CD4-positive, alpha-beta memory T cell (primary cell): Measurements from ENCODE around the gene UHRF1. TPM values are rescaled to one million over a fixed set of nuclear protein-coding genes. Genes with fewer than 3 reads are reported as not detected.
A peak's percentile ranks its signal among the peaks of the same experiment; 100 is the strongest.

ENCODE experiments used
- CTCF ChIA-PET: fragments of 350-600 bp; sonication (Branson Sonifier 250); formaldehyde crosslinking; loops from one replicate; lab custom pipeline; 2021; ENCODE audit warnings: inconsistent platforms; ENCODE audit not compliant: partially characterized antibody; lab: Charles Lee
- POLR2A ChIA-PET: fragments of 350-600 bp; sonication (Branson Sonifier 250); formaldehyde crosslinking; loops from one replicate; lab custom pipeline; 2021; ENCODE audit not compliant: partially characterized antibody; lab: Charles Lee
- DNase-seq, 5 donors: peaks; one replicate each; pipeline versions ENCODE4 v3.0.0 to v3.0.0-alpha.2; 2020 to 2022; ENCODE audit warnings: mixed read lengths in 1 of 5
- H3K27ac ChIP-seq: one replicate; pipeline ENCODE4 v1.7.0; 2013; ENCODE audit warnings: low read depth, low read length
- H3K27me3 ChIP-seq: 2 replicates; pipeline ENCODE4 v1.7.0; 2013; ENCODE audit warnings: mild to moderate bottlenecking, low read length, moderate library complexity; ENCODE audit not compliant: insufficient read depth
- H3K36me3 ChIP-seq: 2 replicates; pipeline ENCODE4 v1.7.0; 2013; ENCODE audit warnings: mild to moderate bottlenecking, low read length, moderate library complexity; ENCODE audit not compliant: insufficient read depth
- H3K4me1 ChIP-seq: 2 replicates; pipeline ENCODE4 v1.7.0; 2013; ENCODE audit warnings: mild to moderate bottlenecking, low read length, moderate library complexity; ENCODE audit not compliant: insufficient read depth
- H3K4me3 ChIP-seq, 2 donors: one replicate each; pipeline ENCODE4 v1.7.0; 2013; ENCODE audit warnings: low read length in 2 of 2, mild to moderate bottlenecking in 1 of 2
- H3K9me3 ChIP-seq, 2 donors: one replicate each; pipeline ENCODE4 v1.7.0; 2013; ENCODE audit warnings: low read length in 2 of 2, control low read depth in 1 of 2; ENCODE audit not compliant: control insufficient read depth in 1 of 2
- H3K27ac Mint-ChIP-seq, 7 donors: one replicate each; pipeline ENCODE4 v1.8.0; 2020 to 2021; ENCODE audit warnings: mixed read lengths in 7 of 7, mild to moderate bottlenecking in 6 of 7, inconsistent platforms in 3 of 7, moderate library complexity in 3 of 7
- H3K27me3 Mint-ChIP-seq, 2 donors: one replicate each; pipeline ENCODE4 v1.8.0; 2020 to 2021; ENCODE audit warnings: mixed read lengths in 2 of 2
- H3K36me3 Mint-ChIP-seq, 2 donors: one replicate each; pipeline ENCODE4 v1.8.0; 2020 to 2021; ENCODE audit warnings: mixed read lengths in 2 of 2, inconsistent platforms in 1 of 2, mild to moderate bottlenecking in 1 of 2
- H3K4me1 Mint-ChIP-seq, 4 donors: one replicate each; pipeline ENCODE4 v1.8.0; 2020 to 2021; ENCODE audit warnings: mixed read lengths in 4 of 4, mild to moderate bottlenecking in 1 of 4
- H3K4me3 Mint-ChIP-seq, 8 donors: one replicate each; pipeline ENCODE4 v1.8.0; 2020 to 2021; ENCODE audit warnings: mixed read lengths in 8 of 8, mild to moderate bottlenecking in 7 of 8, moderate library complexity in 6 of 8, inconsistent platforms in 3 of 8
- H3K9me3 Mint-ChIP-seq, 8 donors: one replicate each; pipeline ENCODE4 v1.8.0; 2020 to 2021; ENCODE audit warnings: mixed read lengths in 8 of 8, mild to moderate bottlenecking in 5 of 8, inconsistent platforms in 3 of 8, moderate library complexity in 1 of 8
- intact Hi-C: fragments of 100-400 bp; cut with micrococcal nuclease; formaldehyde crosslinking; loops from one replicate; pipeline ENCODE4 v1.15.1; 2023
- polyA plus RNA-seq, 2 donors: library from polyadenylated mRNA; unstranded; fragments of 300-500 nt; fragmentation: Illumina TruSeq; gene quantifications; one replicate each; pipeline ENCODE4 v1.2.3, GENCODE V29; 2021
- total RNA-seq, 2 experiments: library from RNA; stranded (reverse); gene quantifications; one replicate each; pipeline ENCODE4 v1.2.3, GENCODE V29; 2021

The UHRF1 gene
- total and polyA plus RNA-seq, 4 experiments from 2014 or later: 0.11 to 0.22 (median 0.15) TPM; not detected in 1

GRCh38 chr19:4914736-4915501 is 5.6 kb downstream of the UHRF1 start:
- Mint-ChIP-seq H3K9me3 (no peaks in the 10 kb centered on the region), H3K27me3 (no peaks in the 10 kb centered on the region), H3K36me3 (peaks cover 0 to 5% of the 10 kb centered on the region in 2 donors), H3K4me3 (peak overlapping the region; percentile 94 to 100 (median 100)), H3K4me1 (peaks cover 32 to 69% (median 49%) of the 10 kb centered on the region in 4 donors), H3K27ac (peak overlapping the region; percentile 98 to 100 (median 99))
- Histone ChIP-seq H3K27ac (peak overlapping the region; percentile 62), H3K4me3 (peak overlapping the region; percentile 53 to 55), H3K36me3 (no peaks in the 10 kb centered on the region), H3K4me1 (peaks cover 71% of the 10 kb centered on the region), H3K27me3 (no peaks in the 10 kb centered on the region), H3K9me3 (no peaks in the 10 kb centered on the region)
- POLR2A ChIA-PET: interaction anchor here (0.7 to 7.4 kb wide), 7 partner anchors 20 to 124 kb away, joined by 3 to 113 read pairs (median 10); partner anchors contain the start of genes FEM1A, KDM4B and PLIN3
- DNase-seq: peak; percentile 56 to 90 (median 62)
- CTCF ChIA-PET: interaction anchor here (0.9 to 6.8 kb wide), 6 partner anchors 44 to 115 kb away, joined by 3 to 225 read pairs (median 4); partner anchors contain the start of gene PLIN3
- intact Hi-C loops: loop anchor here (1.0 kb wide), 1 partner anchor 53 kb away; no protein-coding TSS in a partner anchor

GRCh38 chr19:4916292-4917082 is 7.2 kb downstream of the UHRF1 start:
- peak overlapping the region; percentile 98 to 100 (median 99) for H3K27ac Mint-ChIP-seq
- ChIA-PET POLR2A (interaction anchor here (0.6 to 7.4 kb wide), 11 partner anchors 10 to 669 kb away, joined by 3 to 113 read pairs (median 4); partner anchors contain the start of genes FEM1A, KDM4B and PLIN3), CTCF (interaction anchor here (0.9 to 6.8 kb wide), 7 partner anchors 10 to 114 kb away, joined by 3 to 225 read pairs (median 3); partner anchors contain the start of gene PLIN3)
- H3K4me3 ChIP-seq: peak overlapping the region; percentile 55 to 61
- H3K4me3 Mint-ChIP-seq: peak overlapping the region; percentile 94 to 100 (median 100)
- no peaks in the 10 kb centered on the region for H3K27me3 ChIP-seq
- no peaks in the 10 kb centered on the region for H3K9me3 Mint-ChIP-seq
- peak; percentile 33 to 67 (median 44) for DNase-seq
- peak overlapping the region; percentile 62 for H3K27ac ChIP-seq
- H3K27me3 Mint-ChIP-seq: no peaks in the 10 kb centered on the region
- H3K4me1 Mint-ChIP-seq: peaks cover 28 to 57% (median 40%) of the 10 kb centered on the region in 4 donors
- no peaks in the 10 kb centered on the region for H3K36me3 ChIP-seq
- H3K9me3 ChIP-seq: no peaks in the 10 kb centered on the region
- H3K36me3 Mint-ChIP-seq: peaks cover 0 to 4% of the 10 kb centered on the region in 2 donors
- peaks cover 58% of the 10 kb centered on the region for H3K4me1 ChIP-seq
- intact Hi-C loops: no loop called here

GRCh38 chr19:4922530-4923275 is 13.4 kb downstream of the UHRF1 start:
- POLR2A ChIA-PET: interaction anchor here (0.8 kb wide), 1 partner anchor 9 kb away, joined by 3 read pairs; no protein-coding TSS in a partner anchor
- H3K4me3 Mint-ChIP-seq: no peak overlapping the region
- intact Hi-C loops: no loop called here

DNA sequence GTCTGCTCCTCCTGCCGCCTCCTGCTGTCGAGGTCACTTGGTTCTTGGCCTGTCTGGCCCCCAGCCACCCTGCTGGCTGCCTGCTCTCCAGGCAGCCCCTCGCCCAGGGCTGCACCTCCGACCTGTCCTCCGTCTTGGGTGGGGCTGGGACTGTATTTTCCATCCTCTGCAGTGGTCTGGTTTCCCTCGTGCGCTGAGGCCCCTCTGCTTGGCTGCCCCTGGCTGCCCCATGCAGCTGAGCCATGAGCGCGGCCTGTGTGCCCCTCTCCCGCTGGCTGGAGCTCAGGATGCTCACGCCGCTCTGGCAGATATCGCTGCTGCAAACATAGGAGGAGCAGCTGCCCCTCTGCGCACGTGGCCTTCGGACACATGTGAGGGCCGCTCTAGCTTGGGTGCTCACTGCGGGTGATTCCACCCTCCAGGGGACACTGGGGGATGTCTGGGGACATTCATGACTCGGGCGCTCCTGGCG is 14.0 kb downstream of the UHRF1 start:
- POLR2A ChIA-PET: no interaction called here
- Histone ChIP-seq H3K36me3 (no peaks in the 10 kb centered on the region), H3K4me1 (no peaks in the 10 kb centered on the region), H3K27me3 (no peaks in the 10 kb centered on the region), H3K4me3 (no peak overlapping the region), H3K27ac (no peak overlapping the region), H3K9me3 (no peaks in the 10 kb centered on the region)
- H3K36me3 Mint-ChIP-seq: no peaks in the 10 kb centered on the region
- H3K4me3 Mint-ChIP-seq: no peak overlapping the region
- no peaks in the 10 kb centered on the region for H3K4me1 Mint-ChIP-seq
- no peaks in the 10 kb centered on the region for H3K27me3 Mint-ChIP-seq
- CTCF ChIA-PET: no interaction called here
- intact Hi-C loops: no loop called here
- no peak overlapping the region for H3K27ac Mint-ChIP-seq
- no peaks in the 10 kb centered on the region for H3K9me3 Mint-ChIP-seq
- DNase-seq: no peak

More at GRCh38 chr19:4922530-4923275, 13.4 kb downstream of the UHRF1 start:
- Mint-ChIP-seq H3K9me3 (no peaks in the 10 kb centered on the region), H3K36me3 (no peaks in the 10 kb centered on the region), H3K4me1 (peaks cover 0 to 4% (median 2%) of the 10 kb centered on the region in 4 donors), H3K27me3 (no peaks in the 10 kb centered on the region), H3K27ac (no peak overlapping the region)
- no peak overlapping the region for H3K27ac ChIP-seq
- no peak overlapping the region for H3K4me3 ChIP-seq
- DNase-seq: no peak
- H3K36me3 ChIP-seq: no peaks in the 10 kb centered on the region
- no peaks in the 10 kb centered on the region for H3K4me1 ChIP-seq
- H3K27me3 ChIP-seq: no peaks in the 10 kb centered on the region
- CTCF ChIA-PET: interaction anchor here (0.5 to 1.4 kb wide), 2 partner anchors 10 to 1026 kb away, joined by 3 to 4 read pairs; no protein-coding TSS in a partner anchor
- H3K9me3 ChIP-seq: no peaks in the 10 kb centered on the region

DNA sequence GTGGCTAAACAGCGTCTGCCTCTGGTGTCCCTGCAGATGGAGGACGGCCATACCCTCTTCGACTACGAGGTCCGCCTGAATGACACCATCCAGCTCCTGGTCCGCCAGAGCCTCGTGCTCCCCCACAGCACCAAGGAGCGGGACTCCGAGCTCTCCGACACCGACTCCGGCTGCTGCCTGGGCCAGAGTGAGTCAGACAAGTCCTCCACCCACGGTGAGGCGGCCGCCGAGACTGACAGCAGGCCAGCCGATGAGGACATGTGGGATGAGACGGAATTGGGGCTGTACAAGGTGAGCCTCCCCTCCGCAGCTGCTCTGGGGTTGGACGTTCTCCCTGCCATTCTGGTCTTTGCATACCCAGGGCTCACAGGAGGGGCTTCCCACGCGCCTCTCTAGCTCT is 19.9 kb downstream of the UHRF1 start:
- no peak overlapping the region for H3K4me3 ChIP-seq
- no peaks in the 10 kb centered on the region for H3K4me1 Mint-ChIP-seq
- POLR2A ChIA-PET: interaction anchor here (0.7 to 1.1 kb wide), 2 partner anchors 8 to 12 kb away, joined by 3 to 4 read pairs; no protein-coding TSS in a partner anchor
- no peaks in the 10 kb centered on the region for H3K9me3 Mint-ChIP-seq
- no peaks in the 10 kb centered on the region for H3K36me3 ChIP-seq
- no peaks in the 10 kb centered on the region for H3K27me3 Mint-ChIP-seq
- H3K27me3 ChIP-seq: no peaks in the 10 kb centered on the region
- no peaks in the 10 kb centered on the region for H3K9me3 ChIP-seq
- CTCF ChIA-PET: no interaction called here
- H3K27ac ChIP-seq: no peak overlapping the region
- no peak overlapping the region for H3K27ac Mint-ChIP-seq
- no peak for DNase-seq
- H3K36me3 Mint-ChIP-seq: no peaks in the 10 kb centered on the region
- no peak overlapping the region for H3K4me3 Mint-ChIP-seq
- intact Hi-C loops: no loop called here
- no peaks in the 10 kb centered on the region for H3K4me1 ChIP-seq

DNA sequence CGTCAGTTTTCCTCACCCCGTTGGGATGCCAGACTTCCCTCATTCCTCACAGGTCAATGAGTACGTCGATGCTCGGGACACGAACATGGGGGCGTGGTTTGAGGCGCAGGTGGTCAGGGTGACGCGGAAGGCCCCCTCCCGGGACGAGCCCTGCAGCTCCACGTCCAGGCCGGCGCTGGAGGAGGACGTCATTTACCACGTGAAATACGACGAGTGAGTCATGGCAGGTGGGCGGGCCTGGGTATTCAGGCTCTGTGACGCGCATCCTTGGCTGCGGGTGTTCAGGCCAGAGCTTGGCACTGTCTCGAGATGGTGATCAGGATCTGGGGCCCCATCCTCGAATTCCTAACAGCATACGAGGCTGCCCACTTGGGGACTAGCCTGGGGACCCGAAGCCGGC is 21.4 kb downstream of the UHRF1 start:
- H3K36me3 ChIP-seq: no peaks in the 10 kb centered on the region
- H3K27ac Mint-ChIP-seq: no peak overlapping the region
- no peak for DNase-seq
- no peaks in the 10 kb centered on the region for H3K4me1 Mint-ChIP-seq
- intact Hi-C loops: no loop called here
- H3K27ac ChIP-seq: no peak overlapping the region
- H3K4me1 ChIP-seq: no peaks in the 10 kb centered on the region
- no peaks in the 10 kb centered on the region for H3K9me3 ChIP-seq
- H3K36me3 Mint-ChIP-seq: no peaks in the 10 kb centered on the region
- no peaks in the 10 kb centered on the region for H3K27me3 ChIP-seq
- H3K4me3 Mint-ChIP-seq: no peak overlapping the region
- ChIA-PET POLR2A (no interaction called here), CTCF (no interaction called here)
- H3K9me3 Mint-ChIP-seq: no peaks in the 10 kb centered on the region
- no peaks in the 10 kb centered on the region for H3K27me3 Mint-ChIP-seq
- no peak overlapping the region for H3K4me3 ChIP-seq
